Gastroesophageal sphincter (tissue), 3 donors: ENCODE data around the gene EME1.

ENCODE experiments used
- CTCF ChIP-seq, 4 experiments: fragments of 200-600 bp in 2 of 4; fragments of 450-650 bp in 2 of 4; sonication (generic) in 1 of 4; IDR thresholded peaks; one replicate each; pipeline ENCODE4 v1.5.1; 2017 to 2019; ENCODE audit warnings: antibody characterized with exemption in 4 of 4, mild to moderate bottlenecking in 2 of 4, moderate library complexity in 2 of 4
- EP300 ChIP-seq: sonication (generic); formaldehyde crosslinking; IDR thresholded peaks from one replicate; pipeline ENCODE4 v1.6.1; 2017; ENCODE audit warnings: antibody characterized with exemption, mild to moderate bottlenecking
- POLR2A ChIP-seq, 2 donors: fragments of 450-650 bp; IDR thresholded peaks; one replicate each; pipeline ENCODE4 v1.6.1; 2017; ENCODE audit warnings: antibody characterized with exemption in 2 of 2, mild to moderate bottlenecking in 2 of 2, moderate library complexity in 1 of 2
- POLR2AphosphoS5 ChIP-seq: sonication (generic); formaldehyde crosslinking; IDR thresholded peaks from one replicate; pipeline ENCODE4 v1.6.1; 2017; ENCODE audit warnings: antibody characterized with exemption

- TF ChIP-seq POLR2A (IDR thresholded peaks at IDR 0.05) (no peak), CTCF (IDR thresholded peaks at IDR 0.05) (no peak), POLR2AphosphoS5 (no peak), EP300 (no peak)
These were observed 41.8 kb downstream of the EME1 start for GRCh38 chr17:50414808-50415207.
